Measurements from ENCODE around the gene CLCN7. TPM values are rescaled to one million over a fixed set of nuclear protein-coding genes. Genes with fewer than 3 reads are reported as not detected.

CLCN7 gene
- total RNA-seq, 1 experiment from 2014 or later = 70.0 TPM

- Histone ChIP-seq H3K79me1 (ENCODE audit: insufficient read depth, low read depth, low read length, poor library complexity, severe bottlenecking) (peaks cover 6% of the 10 kb centered on the region), H3K79me2 (ENCODE audit: insufficient read depth, low read length) (peaks cover 14% of the 10 kb centered on the region; the same call in 1 of the 2 replicates), H3T11ph (ENCODE audit: low read length) (no peak overlapping the region), H3K9ac (ENCODE audit: extremely low read depth, insufficient read length, low read length) (no peak overlapping the region), H3K4me1 (ENCODE audit: insufficient read depth, low read length) (no peaks in the 10 kb centered on the region), H4K5ac (ENCODE audit: insufficient read length, low read depth, low read length) (no peak overlapping the region), H2AFZ (ENCODE audit: low read length) (no peak overlapping the region), H2BK12ac (ENCODE audit: insufficient read length, low read depth, low read length) (no peak overlapping the region), H2AK5ac (ENCODE audit: insufficient read length, low read length) (no peak overlapping the region), H3K9me3 (ENCODE audit: control insufficient read depth, low read depth, low read length) (no peaks in the 10 kb centered on the region), H3K27ac (ENCODE audit: insufficient read length, low read depth, low read length) (no peak overlapping the region), H3K23me2 (ENCODE audit: insufficient read length, low read depth, low read length, poor library complexity, severe bottlenecking) (no peaks in the 10 kb centered on the region), H3K27me3 (ENCODE audit: insufficient read depth, low read length) (no peaks in the 10 kb centered on the region), H3K4ac (ENCODE audit: low read depth, low read length) (no peak overlapping the region), H4K91ac (ENCODE audit: insufficient read length, low read depth, low read length) (no peak overlapping the region), H2BK5ac (ENCODE audit: insufficient read length, low read length) (no peak overlapping the region), H3K23ac (ENCODE audit: insufficient read length, low read depth, low read length) (no peak overlapping the region), H4K20me1 (ENCODE audit: control insufficient read depth, insufficient read depth, insufficient read length) (no peaks in the 10 kb centered on the region), H2BK15ac (ENCODE audit: low read depth, low read length) (no peak overlapping the region), H3K14ac (ENCODE audit: insufficient read depth, low read length) (no peak overlapping the region), H3K4me2 (ENCODE audit: insufficient read depth, insufficient read length, low read length) (no peak overlapping the region), H4K8ac (replicated peaks; ENCODE audit: insufficient read length, low read depth, low read length) (no peak overlapping the region), H2BK20ac (ENCODE audit: low read depth, low read length, poor library complexity, severe bottlenecking) (no peak overlapping the region), H2BK120ac (ENCODE audit: low read depth, low read length, poor library complexity, severe bottlenecking) (no peak overlapping the region), H3K18ac (ENCODE audit: insufficient read length, low read depth, low read length) (no peak overlapping the region), H3K56ac (ENCODE audit: insufficient read length, low read depth, low read length) (no peak overlapping the region)
- peak overlapping the region in 2 of 3 experiments; percentile 66 to 99; a peak in 3 of 7 replicates for H3K27ac Mint-ChIP-seq
- no peaks in the 10 kb centered on the region for H3K27me3 Mint-ChIP-seq (ENCODE audit: low read depth)
- H3K9me3 Mint-ChIP-seq = no peaks in the 10 kb centered on the region
- peaks cover 4 to 7% of the 10 kb centered on the region in 2 experiments; a peak in 2 of 4 replicates for H3K4me1 Mint-ChIP-seq
- TF ChIP-seq CTCF (conservative IDR thresholded peaks at IDR 0.05) = no peak
- H3K36me3 Mint-ChIP-seq (ENCODE audit: insufficient read depth in 1 of 3, low read depth in 3 of 3) = peaks cover under 1 to 6% (median 5%) of the 10 kb centered on the region in 3 experiments; a peak in 4 of 7 replicates
- WGBS (ENCODE audit: extremely low coverage, insufficient read length, low lambda C conversion rate) = no CpG with 5 or more reads among the region's 14 CpGs
- H3K4me3 Mint-ChIP-seq = peak overlapping the region in 1 of 2 experiments; percentile 41; a peak in 1 of 5 replicates
- DNase-seq = no peak
Observed at GRCh38 chr16:1466968-1467521, 7.8 kb downstream of the CLCN7 start.
